ENCODE results near the gene STUM.
"Not testable (repeated sequence)": the region's sequence is repeated elsewhere in the genome, so short reads cannot be mapped to it uniquely, and the experiment has no call there.

Gene STUM

GRCh38 chr1:226589008-226589733, 40.6 kb downstream of the STUM start:
- no peaks in the 10 kb centered on the region for H3K9me3 ChIP-seq (ENCODE audit: control insufficient read depth in 1 of 2, low read length in 2 of 2)
- no peak overlapping the region for H3K27ac ChIP-seq (ENCODE audit: low read depth, low read length)
- H3K27me3 ChIP-seq (ENCODE audit: control insufficient read depth in 1 of 2, insufficient read depth in 2 of 2, low read length in 2 of 2), result no peaks in the 10 kb centered on the region
- no peaks in the 10 kb centered on the region for H3K36me3 ChIP-seq (ENCODE audit: control insufficient read depth in 1 of 2, insufficient read depth in 2 of 2, low read length in 2 of 2)
- no peak overlapping the region for H3K9ac ChIP-seq (ENCODE audit: low read depth in 1 of 2, low read length in 2 of 2)
- no peak overlapping the region for H3K4me3 ChIP-seq (ENCODE audit: low read depth in 1 of 2, low read length in 2 of 2)
- H3K4me1 ChIP-seq (ENCODE audit: control insufficient read depth in 1 of 2, insufficient read depth in 2 of 2, low read length in 2 of 2), result no peaks in the 10 kb centered on the region

DNA sequence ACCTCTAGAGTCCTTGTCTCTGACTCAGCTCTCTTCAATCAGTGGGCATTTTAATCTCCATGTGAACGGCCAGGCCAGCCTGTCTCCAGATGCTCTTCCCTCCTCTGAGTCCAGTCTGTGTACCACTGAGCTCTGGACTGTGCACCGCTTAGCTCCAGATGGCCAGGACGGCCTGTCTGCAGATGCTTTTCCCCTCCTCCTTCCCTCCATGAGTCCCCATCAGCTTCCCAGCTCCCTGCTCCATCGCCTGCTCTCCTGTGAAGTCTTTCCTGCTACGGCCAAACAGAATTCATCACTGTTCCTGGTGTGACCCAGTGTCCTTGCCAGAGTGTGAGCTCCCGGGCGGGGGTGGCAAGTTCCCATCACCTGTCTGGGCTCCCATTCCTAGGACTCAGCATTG, 42.0 kb downstream of the STUM start:
- no peaks in the 10 kb centered on the region for H3K9me3 ChIP-seq (ENCODE audit: control insufficient read depth in 1 of 2, low read length in 2 of 2)

DNA sequence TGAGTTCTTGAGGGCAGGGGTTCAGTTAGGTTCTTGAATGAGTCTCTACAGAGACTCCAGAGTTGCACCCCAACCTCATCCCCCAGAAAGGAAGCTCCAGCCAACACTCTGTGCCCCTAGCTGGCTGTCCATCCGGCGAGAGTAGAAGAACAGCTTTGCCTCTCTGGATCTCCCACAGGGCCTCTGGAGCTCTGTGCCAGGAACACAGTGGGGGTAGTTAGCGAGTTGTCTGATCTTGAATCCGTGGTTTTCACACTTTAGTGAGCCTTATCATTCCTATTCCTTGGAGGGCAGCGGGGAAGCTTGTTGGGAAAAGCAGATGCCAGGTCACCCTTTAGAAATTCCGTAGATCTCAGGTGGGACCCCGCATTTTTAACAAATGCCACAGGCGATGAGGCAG, 45.0 kb downstream of the STUM start:
- Histone ChIP-seq H3K36me3 (ENCODE audit: control insufficient read depth in 1 of 2, insufficient read depth in 2 of 2, low read length in 2 of 2) (no peaks in the 10 kb centered on the region), H3K9me3 (ENCODE audit: control insufficient read depth in 1 of 2, low read length in 2 of 2) (no peaks in the 10 kb centered on the region), H3K27me3 (ENCODE audit: control insufficient read depth in 1 of 2, insufficient read depth in 2 of 2, low read length in 2 of 2) (no peaks in the 10 kb centered on the region), H3K9ac (ENCODE audit: low read depth in 1 of 2, low read length in 2 of 2) (no peak overlapping the region), H3K27ac (ENCODE audit: low read depth, low read length) (no peak overlapping the region), H3K4me3 (ENCODE audit: low read depth in 1 of 2, low read length in 2 of 2) (no peak overlapping the region), H3K4me1 (ENCODE audit: control insufficient read depth in 1 of 2, insufficient read depth in 2 of 2, low read length in 2 of 2) (no peaks in the 10 kb centered on the region)

More for the DNA sequence above, 42.0 kb downstream of the STUM start:
- Histone ChIP-seq H3K9ac (ENCODE audit: low read depth in 1 of 2, low read length in 2 of 2) (no peak overlapping the region), H3K27me3 (ENCODE audit: control insufficient read depth in 1 of 2, insufficient read depth in 2 of 2, low read length in 2 of 2) (no peaks in the 10 kb centered on the region), H3K36me3 (ENCODE audit: control insufficient read depth in 1 of 2, insufficient read depth in 2 of 2, low read length in 2 of 2) (no peaks in the 10 kb centered on the region), H3K4me3 (ENCODE audit: low read depth in 1 of 2, low read length in 2 of 2) (no peak overlapping the region), H3K27ac (ENCODE audit: low read depth, low read length) (no peak overlapping the region), H3K4me1 (ENCODE audit: control insufficient read depth in 1 of 2, insufficient read depth in 2 of 2, low read length in 2 of 2) (no peaks in the 10 kb centered on the region)

GRCh38 chr1:226596531-226597165, 48.1 kb downstream of the STUM start:
- Histone ChIP-seq H3K9ac (ENCODE audit: low read depth in 1 of 2, low read length in 2 of 2) (no peak overlapping the region), H3K4me3 (ENCODE audit: low read depth in 1 of 2, low read length in 2 of 2) (no peak overlapping the region), H3K36me3 (ENCODE audit: control insufficient read depth in 1 of 2, insufficient read depth in 2 of 2, low read length in 2 of 2) (no peaks in the 10 kb centered on the region), H3K27ac (ENCODE audit: low read depth, low read length) (no peak overlapping the region), H3K27me3 (ENCODE audit: control insufficient read depth in 1 of 2, insufficient read depth in 2 of 2, low read length in 2 of 2) (no peaks in the 10 kb centered on the region), H3K4me1 (ENCODE audit: control insufficient read depth in 1 of 2, insufficient read depth in 2 of 2, low read length in 2 of 2) (no peaks in the 10 kb centered on the region), H3K9me3 (ENCODE audit: control insufficient read depth in 1 of 2, low read length in 2 of 2) (no peaks in the 10 kb centered on the region)

DNA sequence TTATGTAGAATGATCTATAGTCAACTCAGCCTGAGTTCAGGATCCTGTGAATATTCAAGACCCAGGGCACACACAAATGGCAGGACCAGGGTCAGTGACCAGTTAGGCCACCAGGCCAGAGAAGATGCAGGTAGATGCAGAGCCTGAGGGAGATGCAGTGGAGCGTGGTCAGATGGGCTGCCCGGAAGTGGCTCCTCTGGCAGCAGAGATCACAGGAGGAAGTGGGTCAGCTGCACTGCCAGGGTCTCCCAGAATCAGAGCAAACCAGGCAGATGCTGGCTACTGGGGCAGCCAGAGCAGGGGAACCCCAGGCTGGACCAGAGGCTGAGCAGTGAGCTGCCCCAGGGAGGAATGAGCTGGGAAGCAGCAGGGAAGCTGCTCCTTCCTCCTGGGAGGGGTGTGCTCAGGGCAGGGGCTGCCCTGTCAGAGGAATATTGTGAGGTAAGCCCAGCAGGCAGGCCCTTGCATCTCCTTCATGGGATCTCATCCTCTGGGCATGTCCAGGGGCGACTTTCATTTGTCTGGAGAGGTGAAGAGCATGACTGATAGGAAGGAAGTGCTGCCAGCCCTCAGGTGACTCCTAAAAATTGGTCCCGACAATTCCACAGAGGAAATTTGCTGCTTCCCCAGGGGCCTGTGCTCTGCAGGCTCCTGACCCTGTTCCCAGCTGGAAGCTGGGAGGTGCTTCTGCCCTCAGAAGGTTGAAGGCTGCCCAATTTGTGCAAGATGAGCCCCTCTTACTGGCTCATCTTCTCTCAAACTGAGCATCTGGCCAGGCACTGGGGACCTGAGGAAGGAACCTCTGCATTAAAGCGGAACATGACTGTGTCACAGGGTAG, 49.3 kb downstream of the STUM start:
- Histone ChIP-seq H3K9ac (ENCODE audit: low read depth in 1 of 2, low read length in 2 of 2) (no peak overlapping the region), H3K4me3 (ENCODE audit: low read depth in 1 of 2, low read length in 2 of 2) (no peak overlapping the region), H3K27me3 (ENCODE audit: control insufficient read depth in 1 of 2, insufficient read depth in 2 of 2, low read length in 2 of 2) (no peaks in the 10 kb centered on the region), H3K36me3 (ENCODE audit: control insufficient read depth in 1 of 2, insufficient read depth in 2 of 2, low read length in 2 of 2) (no peaks in the 10 kb centered on the region), H3K9me3 (ENCODE audit: control insufficient read depth in 1 of 2, low read length in 2 of 2) (no peaks in the 10 kb centered on the region), H3K4me1 (ENCODE audit: control insufficient read depth in 1 of 2, insufficient read depth in 2 of 2, low read length in 2 of 2) (peaks cover 0 to 3% of the 10 kb centered on the region in 2 donors), H3K27ac (ENCODE audit: low read depth, low read length) (no peak overlapping the region)

GRCh38 chr1:226598455-226598849, 49.9 kb downstream of the STUM start:
- no peak overlapping the region for H3K9ac ChIP-seq (ENCODE audit: low read depth in 1 of 2, low read length in 2 of 2)
- no peak overlapping the region for H3K4me3 ChIP-seq (ENCODE audit: low read depth in 1 of 2, low read length in 2 of 2)
- H3K4me1 ChIP-seq (ENCODE audit: control insufficient read depth in 1 of 2, insufficient read depth in 2 of 2, low read length in 2 of 2), result peaks cover 4 to 9% of the 10 kb centered on the region in 2 donors
- no peaks in the 10 kb centered on the region for H3K9me3 ChIP-seq (ENCODE audit: control insufficient read depth in 1 of 2, low read length in 2 of 2)
- no peaks in the 10 kb centered on the region for H3K36me3 ChIP-seq (ENCODE audit: control insufficient read depth in 1 of 2, insufficient read depth in 2 of 2, low read length in 2 of 2)
- H3K27ac ChIP-seq (ENCODE audit: low read depth, low read length), result no peak overlapping the region
- H3K27me3 ChIP-seq (ENCODE audit: control insufficient read depth in 1 of 2, insufficient read depth in 2 of 2, low read length in 2 of 2), result no peaks in the 10 kb centered on the region

- H3K27me3 ChIP-seq (ENCODE audit: control insufficient read depth in 1 of 2, insufficient read depth in 2 of 2, low read length in 2 of 2); H3K9ac ChIP-seq (ENCODE audit: low read depth in 1 of 2, low read length in 2 of 2); H3K36me3 ChIP-seq (ENCODE audit: control insufficient read depth in 1 of 2, insufficient read depth in 2 of 2, low read length in 2 of 2); H3K4me3 ChIP-seq (ENCODE audit: low read depth in 1 of 2, low read length in 2 of 2); H3K27ac ChIP-seq (ENCODE audit: low read depth, low read length); H3K9me3 ChIP-seq (ENCODE audit: control insufficient read depth in 1 of 2, low read length in 2 of 2): not testable (repeated sequence)
- peaks cover 6 to 11% of the 10 kb centered on the region in 2 donors for H3K4me1 ChIP-seq (ENCODE audit: control insufficient read depth in 1 of 2, insufficient read depth in 2 of 2, low read length in 2 of 2)
These were observed 50.4 kb downstream of the STUM start for GRCh38 chr1:226598955-226599354.

GRCh38 chr1:226599636-226600238, 51.2 kb downstream of the STUM start:
- Histone ChIP-seq H3K27ac (ENCODE audit: low read depth, low read length) (no peak overlapping the region), H3K9ac (ENCODE audit: low read depth in 1 of 2, low read length in 2 of 2) (no peak overlapping the region), H3K4me3 (ENCODE audit: low read depth in 1 of 2, low read length in 2 of 2) (no peak overlapping the region), H3K36me3 (ENCODE audit: control insufficient read depth in 1 of 2, insufficient read depth in 2 of 2, low read length in 2 of 2) (no peaks in the 10 kb centered on the region), H3K4me1 (ENCODE audit: control insufficient read depth in 1 of 2, insufficient read depth in 2 of 2, low read length in 2 of 2) (peaks cover 6 to 11% of the 10 kb centered on the region in 2 donors), H3K9me3 (ENCODE audit: control insufficient read depth in 1 of 2, low read length in 2 of 2) (no peaks in the 10 kb centered on the region), H3K27me3 (ENCODE audit: control insufficient read depth in 1 of 2, insufficient read depth in 2 of 2, low read length in 2 of 2) (no peaks in the 10 kb centered on the region)

GRCh38 chr1:226600254-226600653, 51.7 kb downstream of the STUM start:
- H3K36me3 ChIP-seq (ENCODE audit: control insufficient read depth in 1 of 2, insufficient read depth in 2 of 2, low read length in 2 of 2), result no peaks in the 10 kb centered on the region
- H3K27me3 ChIP-seq (ENCODE audit: control insufficient read depth in 1 of 2, insufficient read depth in 2 of 2, low read length in 2 of 2), result no peaks in the 10 kb centered on the region
- H3K4me1 ChIP-seq (ENCODE audit: control insufficient read depth in 1 of 2, insufficient read depth in 2 of 2, low read length in 2 of 2), result peaks cover 6 to 11% of the 10 kb centered on the region in 2 donors
- no peaks in the 10 kb centered on the region for H3K9me3 ChIP-seq (ENCODE audit: control insufficient read depth in 1 of 2, low read length in 2 of 2)
- H3K9ac ChIP-seq (ENCODE audit: low read depth in 1 of 2, low read length in 2 of 2), result no peak overlapping the region
- no peak overlapping the region for H3K4me3 ChIP-seq (ENCODE audit: low read depth in 1 of 2, low read length in 2 of 2)
- H3K27ac ChIP-seq (ENCODE audit: low read depth, low read length), result no peak overlapping the region

DNA sequence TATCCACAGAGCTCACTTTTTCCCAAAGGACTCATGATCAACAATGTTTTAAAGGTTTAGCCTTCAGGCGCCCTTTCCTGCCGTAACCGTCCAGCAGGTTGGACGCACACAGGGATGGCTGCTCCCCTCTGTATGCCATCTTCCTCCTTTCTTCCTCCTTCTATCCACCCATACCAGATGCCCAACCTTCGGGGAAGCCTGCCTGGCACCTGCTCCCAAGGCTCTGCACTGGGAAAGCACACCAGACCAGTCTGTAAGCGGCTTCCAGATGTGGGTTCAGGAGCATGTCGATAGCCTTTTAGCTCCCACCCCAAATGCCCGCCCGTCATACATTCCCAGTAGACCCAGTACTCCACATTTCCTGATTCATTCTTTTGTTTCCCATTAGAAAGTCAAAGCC, 52.9 kb downstream of the STUM start:
- no peak overlapping the region for H3K27ac ChIP-seq (ENCODE audit: low read depth, low read length)
- H3K4me3 ChIP-seq (ENCODE audit: low read depth in 1 of 2, low read length in 2 of 2), result no peak overlapping the region
- H3K4me1 ChIP-seq (ENCODE audit: control insufficient read depth in 1 of 2, insufficient read depth in 2 of 2, low read length in 2 of 2), result peaks cover 6 to 11% of the 10 kb centered on the region in 2 donors
- H3K27me3 ChIP-seq (ENCODE audit: control insufficient read depth in 1 of 2, insufficient read depth in 2 of 2, low read length in 2 of 2), result no peaks in the 10 kb centered on the region
- H3K9ac ChIP-seq (ENCODE audit: low read depth in 1 of 2, low read length in 2 of 2), result no peak overlapping the region
- H3K36me3 ChIP-seq (ENCODE audit: control insufficient read depth in 1 of 2, insufficient read depth in 2 of 2, low read length in 2 of 2), result no peaks in the 10 kb centered on the region
- no peaks in the 10 kb centered on the region for H3K9me3 ChIP-seq (ENCODE audit: control insufficient read depth in 1 of 2, low read length in 2 of 2)

Data from duodenal mucosa (tissue), 2 donors.